Measurements from ENCODE around the gene HOXC9.

GRCh38 chr12:54033106-54033979 lies 33.4 kb downstream of the HOXC9 start:
- TF ChIP-seq CTCF (IDR thresholded peaks at IDR 0.05; ENCODE audit: borderline replicate concordance, extremely low read depth, low read length, poor library complexity, severe bottlenecking): no peak
- no peak for TF ChIP-seq EZH2 (IDR thresholded peaks at IDR 0.05; ENCODE audit: borderline replicate concordance, low read depth, low read length, severe bottlenecking)
